Measurements from ENCODE around the gene DQX1.
A peak's percentile ranks its signal among the peaks of the same experiment; 100 is the strongest.
"Not testable (repeated sequence)": the region's sequence is repeated elsewhere in the genome, so short reads cannot be mapped to it uniquely, and the experiment has no call there.

DQX1 gene

GRCh38 chr2:74491648-74492544 is 34.1 kb downstream of the DQX1 start:
- DNase-seq (ENCODE audit: low spot score), result no peak

- DNase-seq (ENCODE audit: low spot score), result no peak
These were observed 36.1 kb downstream of the DQX1 start for GRCh38 chr2:74489906-74490305.

- no peak for DNase-seq (ENCODE audit: low spot score)
These were observed 37.2 kb downstream of the DQX1 start for GRCh38 chr2:74488643-74489481.

GRCh38 chr2:74486141-74486540 is 39.9 kb downstream of the DQX1 start:
- no peak for DNase-seq (ENCODE audit: low spot score)

GRCh38 chr2:74483675-74484164 is 42.3 kb downstream of the DQX1 start:
- not testable (repeated sequence) for DNase-seq (ENCODE audit: low spot score)

GRCh38 chr2:74482801-74483674 is 43.0 kb downstream of the DQX1 start, which contains the start of the genes CCDC142 and TTC31:
CCDC142 (minus strand) TSS chr2:74482998; CDS start chr2:74482837, 161 bp downstream.
TTC31 (plus strand) TSS chr2:74483081; CDS start chr2:74483096, 15 bp downstream.
- peak; percentile 92 for DNase-seq (ENCODE audit: low spot score)

- DNase-seq (ENCODE audit: low spot score), result peak; percentile 50
These were observed 43.9 kb downstream of the DQX1 start for GRCh38 chr2:74481961-74482800.

GRCh38 chr2:74481431-74481830 is 44.6 kb downstream of the DQX1 start:
- no peak for DNase-seq (ENCODE audit: low spot score)

- no peak for DNase-seq (ENCODE audit: low spot score)
These were observed 51.1 kb downstream of the DQX1 start for GRCh38 chr2:74474899-74475298.

- DNase-seq (ENCODE audit: low spot score), result no peak
These were observed 51.5 kb downstream of the DQX1 start for GRCh38 chr2:74474481-74474880.

GRCh38 chr2:74472945-74473258 is 53.1 kb downstream of the DQX1 start:
- DNase-seq (ENCODE audit: low spot score), result no peak

- DNase-seq (ENCODE audit: low spot score), result peak; percentile 88
These were observed 53.7 kb downstream of the DQX1 start, which contains the start of gene MRPL53 for GRCh38 chr2:74472086-74472944. MRPL53 (minus strand) TSS chr2:74472680; CDS start chr2:74472660, 20 bp downstream.

GRCh38 chr2:74471332-74472065 is 54.5 kb downstream of the DQX1 start:
- no peak for DNase-seq (ENCODE audit: low spot score)

GRCh38 chr2:74470742-74471141 is 55.3 kb downstream of the DQX1 start:
- DNase-seq (ENCODE audit: low spot score), result not testable (repeated sequence)
